ENCODE data around the gene FAM216A.
"Not testable (repeated sequence)": the region's sequence is repeated elsewhere in the genome, so short reads cannot be mapped to it uniquely, and the experiment has no call there.

FAM216A gene

GRCh38 chr12:110468214-110469048 is at the start of gene FAM216A, which contains the start of gene GPN3:
Gene FAM216A, plus strand, starts transcription at chr12:110468845. Its CDS starts 31 bp downstream, at chr12:110468876.
Gene GPN3, minus strand, starts transcription at chr12:110468257. Its CDS starts 54 bp downstream, at chr12:110468203.
- DNase-seq (ENCODE audit: low read depth in 3 of 3): peak; percentile 88 to 96 (median 92)

- not testable (repeated sequence) for DNase-seq (ENCODE audit: low read depth in 3 of 3)
These were observed 48.0 kb upstream of the FAM216A start for GRCh38 chr12:110420644-110421043.

GRCh38 chr12:110421159-110421661 is 47.4 kb upstream of the FAM216A start:
- no peak for DNase-seq (ENCODE audit: low read depth in 3 of 3)

- DNase-seq (ENCODE audit: low read depth in 3 of 3): no peak
These were observed 46.9 kb upstream of the FAM216A start for GRCh38 chr12:110421701-110422100.

- DNase-seq (ENCODE audit: low read depth in 3 of 3): no peak
These were observed 44.4 kb upstream of the FAM216A start for GRCh38 chr12:110424237-110424636.

GRCh38 chr12:110426406-110426805 is 42.2 kb upstream of the FAM216A start:
- DNase-seq (ENCODE audit: low read depth in 3 of 3): no peak

GRCh38 chr12:110429676-110430075 is 39.0 kb upstream of the FAM216A start:
- not testable (repeated sequence) for DNase-seq (ENCODE audit: low read depth in 3 of 3)

GRCh38 chr12:110431957-110432587 is 36.6 kb upstream of the FAM216A start:
- no peak for DNase-seq (ENCODE audit: low read depth in 3 of 3)

- no peak for DNase-seq (ENCODE audit: low read depth in 3 of 3)
These were observed 32.4 kb upstream of the FAM216A start for GRCh38 chr12:110436231-110436630.

GRCh38 chr12:110444455-110444854 is 24.2 kb upstream of the FAM216A start:
- DNase-seq (ENCODE audit: low read depth in 3 of 3): no peak

- DNase-seq (ENCODE audit: low read depth in 3 of 3): peak; percentile 91 to 92 (median 92)
These were observed 18.7 kb upstream of the FAM216A start, which contains the start of gene ARPC3 for GRCh38 chr12:110449799-110450497. Gene ARPC3, minus strand, starts transcription at chr12:110450337. Its CDS starts 77 bp downstream, at chr12:110450260.

GRCh38 chr12:110451263-110451662 is 17.4 kb upstream of the FAM216A start:
- DNase-seq (ENCODE audit: low read depth in 3 of 3): no peak

GRCh38 chr12:110453569-110454296 is 14.9 kb upstream of the FAM216A start:
- no peak for DNase-seq (ENCODE audit: low read depth in 3 of 3)

- DNase-seq (ENCODE audit: low read depth in 3 of 3): no peak
These were observed 9.9 kb upstream of the FAM216A start for GRCh38 chr12:110458756-110459155.

GRCh38 chr12:110461189-110461588 is 7.5 kb upstream of the FAM216A start:
- DNase-seq (ENCODE audit: low read depth in 3 of 3): not testable (repeated sequence)

- DNase-seq (ENCODE audit: low read depth in 3 of 3): no peak
These were observed 3.6 kb upstream of the FAM216A start for GRCh38 chr12:110465024-110465423.

- not testable (repeated sequence) for DNase-seq (ENCODE audit: low read depth in 3 of 3)
These were observed 2.9 kb upstream of the FAM216A start for GRCh38 chr12:110465765-110466164.

- no peak for DNase-seq (ENCODE audit: low read depth in 3 of 3)
These were observed 1.9 kb upstream of the FAM216A start for GRCh38 chr12:110466791-110467190.

GRCh38 chr12:110467847-110468213 is 815 bp upstream of the FAM216A start:
- DNase-seq (ENCODE audit: low read depth in 3 of 3): no peak

GRCh38 chr12:110475426-110475825 is 6.8 kb downstream of the FAM216A start:
- DNase-seq (ENCODE audit: low read depth in 3 of 3): no peak

GRCh38 chr12:110498984-110499706 is 30.5 kb downstream of the FAM216A start:
- DNase-seq (ENCODE audit: low read depth in 3 of 3): no peak
